Endodermal cell (in vitro differentiated cells): Measurements from ENCODE around the gene UBQLN4. TPM values are rescaled to one million over a fixed set of nuclear protein-coding genes. Genes with fewer than 3 reads are reported as not detected.

ENCODE experiments used
- DNase-seq: peaks from one replicate; pipeline ENCODE4 v3.0.0-alpha.2; 2017
- H3K27ac ChIP-seq: 2 replicates; pipeline ENCODE4 v1.5.1; 2013; ENCODE audit warnings: mild to moderate bottlenecking, low read depth, low read length, moderate library complexity
- H3K27me3 ChIP-seq: 2 replicates; pipeline ENCODE4 v1.6.1; 2013; ENCODE audit warnings: mild to moderate bottlenecking, low read length, moderate library complexity; ENCODE audit not compliant: insufficient read depth, control insufficient read depth, poor library complexity, severe bottlenecking
- H3K36me3 ChIP-seq: 2 replicates; pipeline ENCODE4 v1.7.0; 2013; ENCODE audit warnings: mild to moderate bottlenecking, low read length, moderate library complexity; ENCODE audit not compliant: control insufficient read depth, insufficient read depth
- H3K4me1 ChIP-seq: one replicate; pipeline ENCODE4 v1.7.0; 2013; ENCODE audit warnings: low read length; ENCODE audit not compliant: control insufficient read depth, insufficient read depth
- H3K4me3 ChIP-seq: 2 replicates; pipeline ENCODE4 v1.5.1; 2013; ENCODE audit warnings: mild to moderate bottlenecking, low read length, moderate library complexity
- H3K9ac ChIP-seq: 2 replicates; pipeline ENCODE4 v1.6.1; 2013; ENCODE audit warnings: mild to moderate bottlenecking, low read length, moderate library complexity; ENCODE audit not compliant: poor library complexity, severe bottlenecking; ENCODE audit errors: extremely low read depth
- H3K9me3 ChIP-seq: 2 replicates; pipeline ENCODE4 v1.6.1; 2013; ENCODE audit warnings: mild to moderate bottlenecking, low read length, moderate library complexity; ENCODE audit not compliant: control insufficient read depth
- H3K27ac Mint-ChIP-seq: 2 replicates; pipeline ENCODE4 v1.8.0; 2020; ENCODE audit warnings: mixed read lengths
- H3K27me3 Mint-ChIP-seq: 2 replicates; pipeline ENCODE4 v1.8.0; 2021; ENCODE audit warnings: mild to moderate bottlenecking, mixed read lengths; ENCODE audit not compliant: insufficient read depth
- H3K36me3 Mint-ChIP-seq: 2 replicates; pipeline ENCODE4 v1.8.0; 2020; ENCODE audit warnings: low read depth, mixed read lengths
- H3K4me1 Mint-ChIP-seq: 2 replicates; pipeline ENCODE4 v1.8.0; 2020; ENCODE audit warnings: mixed read lengths
- H3K4me3 Mint-ChIP-seq: 2 replicates; pipeline ENCODE4 v1.8.0; 2020; ENCODE audit warnings: mild to moderate bottlenecking, moderate library complexity, mixed read lengths
- H3K9me3 Mint-ChIP-seq: 2 replicates; pipeline ENCODE4 v1.8.0; 2020; ENCODE audit warnings: mild to moderate bottlenecking, mixed read lengths
- WGBS, 2 experiments: methylation state at CpG; one replicate each; pipeline versions ENCODE4 v1.1.5 to v1.1.7; 2013; ENCODE audit warnings: missing lambda C conversion rate in 2 of 2, mixed read lengths in 1 of 2; ENCODE audit not compliant: insufficient coverage in 1 of 2, insufficient read length in 1 of 2; 5-methylcytosine and 5-hydroxymethylcytosine counted together
- total RNA-seq, 2 donors: library from RNA; stranded (reverse); fragmentation: NEBNext Ultra II Directional in 1 of 2; extraction: Animal tissue kit (Norgen Biotek cat#: 25700) in 1 of 2; gene quantifications; 2 replicates in 1 of 2; 3 replicates in 1 of 2; pipeline ENCODE4 v1.2.1, GENCODE V29; 2021
- TF ChIP-seq, protein P1 (sequence below): fragments of 200-600 bp; sonication (generic); conservative IDR thresholded peaks from 2 replicates; pipeline ENCODE4 v1.5.0; 2021; ENCODE audit warnings: antibody characterized with exemption, mild to moderate bottlenecking

UBQLN4 gene
- total RNA-seq, 2 donors from 2014 or later, result 56.4 to 62.4 TPM

- H3K27me3 Mint-ChIP-seq, result no peaks in the 10 kb centered on the region
- H3K36me3 Mint-ChIP-seq, result peaks cover 28% of the 10 kb centered on the region
- Histone ChIP-seq H3K9me3 (no peaks in the 10 kb centered on the region), H3K36me3 (peaks cover 29% of the 10 kb centered on the region), H3K9ac (peak within 1 kb of the TSS; percentile 97), H3K4me3 (peak within 1 kb of the TSS; percentile 96), H3K4me1 (no peaks in the 10 kb centered on the region), H3K27ac (peak within 1 kb of the TSS; percentile 99), H3K27me3 (no peaks in the 10 kb centered on the region)
- H3K4me1 Mint-ChIP-seq, result peaks cover 54% of the 10 kb centered on the region
- peak within 1 kb of the TSS; percentile 99 for H3K4me3 Mint-ChIP-seq
- whole genome bisulfite sequencing, 2 experiments, result 0% methylated on average over 5 to 59 of the region's 62 CpGs
- no peaks in the 10 kb centered on the region for H3K9me3 Mint-ChIP-seq
- TF ChIP-seq, protein P1, sequence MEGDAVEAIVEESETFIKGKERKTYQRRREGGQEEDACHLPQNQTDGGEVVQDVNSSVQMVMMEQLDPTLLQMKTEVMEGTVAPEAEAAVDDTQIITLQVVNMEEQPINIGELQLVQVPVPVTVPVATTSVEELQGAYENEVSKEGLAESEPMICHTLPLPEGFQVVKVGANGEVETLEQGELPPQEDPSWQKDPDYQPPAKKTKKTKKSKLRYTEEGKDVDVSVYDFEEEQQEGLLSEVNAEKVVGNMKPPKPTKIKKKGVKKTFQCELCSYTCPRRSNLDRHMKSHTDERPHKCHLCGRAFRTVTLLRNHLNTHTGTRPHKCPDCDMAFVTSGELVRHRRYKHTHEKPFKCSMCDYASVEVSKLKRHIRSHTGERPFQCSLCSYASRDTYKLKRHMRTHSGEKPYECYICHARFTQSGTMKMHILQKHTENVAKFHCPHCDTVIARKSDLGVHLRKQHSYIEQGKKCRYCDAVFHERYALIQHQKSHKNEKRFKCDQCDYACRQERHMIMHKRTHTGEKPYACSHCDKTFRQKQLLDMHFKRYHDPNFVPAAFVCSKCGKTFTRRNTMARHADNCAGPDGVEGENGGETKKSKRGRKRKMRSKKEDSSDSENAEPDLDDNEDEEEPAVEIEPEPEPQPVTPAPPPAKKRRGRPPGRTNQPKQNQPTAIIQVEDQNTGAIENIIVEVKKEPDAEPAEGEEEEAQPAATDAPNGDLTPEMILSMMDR, result no peak
- peak within 1 kb of the TSS; percentile 94 for H3K27ac Mint-ChIP-seq
- DNase-seq, result peak; percentile 99
These were observed 28.9 kb upstream of the UBQLN4 start, which contains the start of gene MEX3A for GRCh38 chr1:156082309-156083091. TSS of gene MEX3A (minus strand) at chr1:156082465. CDS start at chr1:156081998, 467 bp downstream.

DNA sequence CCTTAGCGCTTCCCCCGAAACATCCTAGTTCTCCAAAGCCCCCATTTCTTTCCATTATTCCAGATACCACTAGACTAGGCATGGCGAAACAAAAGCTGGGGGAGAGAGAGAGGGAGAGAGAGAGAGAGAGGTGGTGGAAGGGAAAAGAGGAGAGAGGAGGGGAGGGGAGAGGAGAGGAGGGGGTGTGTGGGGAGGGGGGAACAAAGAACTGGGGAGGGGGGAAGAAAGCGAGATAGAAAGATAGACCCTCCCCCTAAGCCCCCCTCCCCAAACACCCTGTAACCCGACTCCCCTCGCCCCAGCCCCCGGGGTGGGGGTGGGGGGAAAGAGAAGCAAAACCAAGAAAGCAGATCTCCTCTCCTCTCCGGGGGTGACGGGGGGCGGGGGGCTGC is 28.3 kb upstream of the UBQLN4 start:
- peak overlapping the region; percentile 96 for H3K4me3 ChIP-seq
- peak overlapping the region; percentile 89 for H3K9ac ChIP-seq
- H3K36me3 ChIP-seq, result peaks cover 31% of the 10 kb centered on the region
- no peaks in the 10 kb centered on the region for H3K27me3 Mint-ChIP-seq
- peak overlapping the region; percentile 89 for H3K27ac Mint-ChIP-seq
- no peaks in the 10 kb centered on the region for H3K9me3 Mint-ChIP-seq
- H3K27ac ChIP-seq, result peak overlapping the region; percentile 99
- peaks cover 28% of the 10 kb centered on the region for H3K36me3 Mint-ChIP-seq
- peak overlapping the region; percentile 99 for H3K4me3 Mint-ChIP-seq
- TF ChIP-seq, protein P1, result no peak
- no peaks in the 10 kb centered on the region for H3K9me3 ChIP-seq
- H3K4me1 Mint-ChIP-seq, result peaks cover 57% of the 10 kb centered on the region
- H3K27me3 ChIP-seq, result no peaks in the 10 kb centered on the region
- no peak for DNase-seq
- 0% methylated on average over 5 of the region's 10 CpGs; no CpG with 5 or more reads in 1 of the 2 experiments for WGBS, 2 experiments
- H3K4me1 ChIP-seq, result peaks cover 4% of the 10 kb centered on the region

- Mint-ChIP-seq H3K4me3 (peak overlapping the region; percentile 99), H3K27ac (peak overlapping the region; percentile 94), H3K36me3 (peaks cover 30% of the 10 kb centered on the region), H3K4me1 (peaks cover 56% of the 10 kb centered on the region), H3K9me3 (no peaks in the 10 kb centered on the region), H3K27me3 (no peaks in the 10 kb centered on the region)
- peak; percentile 73 for DNase-seq
- peaks cover 34% of the 10 kb centered on the region for H3K36me3 ChIP-seq
- no peaks in the 10 kb centered on the region for H3K9me3 ChIP-seq
- peak overlapping the region; percentile 97 for H3K9ac ChIP-seq
- peaks cover 6% of the 10 kb centered on the region for H3K4me1 ChIP-seq
- H3K27ac ChIP-seq, result peak overlapping the region; percentile 99
- no peaks in the 10 kb centered on the region for H3K27me3 ChIP-seq
- TF ChIP-seq, protein P1, result no peak
- 0% methylated on average over 5 to 61 of the region's 61 CpGs for WGBS, 2 experiments
- peak overlapping the region; percentile 96 for H3K4me3 ChIP-seq
These were observed 27.8 kb upstream of the UBQLN4 start for GRCh38 chr1:156081180-156081916.
